Right lobe of liver (tissue), 4 donors: ENCODE data around the gene CDKAL1.

ENCODE experiments used
- CTCF ChIP-seq, 4 donors: fragments of 200-600 bp in 3 of 4; fragments of 450-650 bp in 1 of 4; IDR thresholded peaks; one replicate each; pipeline versions ENCODE4 v1.5.1 to v1.8.0; 2016 to 2022; ENCODE audit warnings: antibody characterized with exemption in 4 of 4, mild to moderate bottlenecking in 2 of 4
- POLR2A ChIP-seq: fragments of 450-650 bp; IDR thresholded peaks from one replicate; pipeline ENCODE4 v1.6.1; 2017; ENCODE audit warnings: antibody characterized with exemption, mild to moderate bottlenecking
- donor health status: DM: no; HTN: no; CAD: no.
- donor health status: DM: no; HTN: no; CAD: no.
- donor health status: DM: no; HTN: yes; CAD: no.

DNA sequence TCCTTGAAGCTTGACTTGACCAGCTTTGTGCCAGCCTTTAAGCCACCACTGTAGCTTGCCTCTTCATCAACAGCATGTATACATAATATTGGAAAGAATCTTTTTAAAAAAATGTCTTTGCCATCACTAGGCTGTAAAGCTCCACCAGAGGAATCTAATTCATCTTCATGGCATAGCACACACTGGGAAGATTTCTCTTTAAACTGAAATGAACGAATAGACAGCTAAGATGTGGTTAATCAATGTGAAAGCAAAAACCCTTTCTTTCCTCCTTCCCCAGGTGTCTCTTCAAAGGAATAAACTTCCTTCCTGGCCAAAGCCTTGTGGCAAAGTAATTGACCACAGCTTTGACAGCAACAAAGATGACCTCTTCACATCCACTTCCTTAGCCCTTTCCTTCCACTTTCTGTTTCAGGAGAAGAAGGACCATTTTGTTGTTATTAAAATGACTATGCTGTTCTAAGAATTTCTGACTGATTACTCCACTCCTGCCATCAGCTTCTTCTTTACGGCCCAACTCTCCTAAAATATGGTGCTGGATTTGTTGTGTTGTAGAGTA, 630.6 kb downstream of the CDKAL1 start:
- TF ChIP-seq CTCF (IDR thresholded peaks at IDR 0.05) (no peak), POLR2A (no peak)
